HCT116 (cell line): ENCODE data around the gene ZNF853. TPM values are rescaled to one million over a fixed set of nuclear protein-coding genes. Genes with fewer than 3 reads are reported as not detected.

ENCODE experiments used
- ATAC-seq: fragments of 200-7000 bp; cut with Tn5 transposase; 2 replicates; pipeline ENCODE4 v1.9.1; 2020; ENCODE audit warnings: mild to moderate bottlenecking, moderate library complexity
- BruUV-seq: library from RNA; stranded (reverse); fragments of 400-500 nt; replicated peaks from 2 replicates; lab custom pipeline; 2021; lab: Mats Ljungman, UMichigan
- CTCF ChIA-PET: fragments of 300-600 bp; sonication (Branson Sonifier 250); formaldehyde crosslinking; loops from one replicate; lab custom pipeline; 2021; ENCODE audit warnings: antibody characterized with exemption; lab: Charles Lee
- POLR2A ChIA-PET: fragments of 300-600, 350-600 bp; sonication (Branson Sonifier 250); formaldehyde crosslinking; loops from one replicate; lab custom pipeline; 2021; ENCODE audit warnings: antibody characterized with exemption; lab: Charles Lee
- RAD21 ChIA-PET, 2 experiments: fragments of 300-600 bp; sonication (Branson Sonifier 250); formaldehyde crosslinking; loops; one replicate each; lab custom pipeline; 2023; ENCODE audit warnings: low total read pairs in 2 of 2; ENCODE audit not compliant: uncharacterized antibody in 2 of 2, unreplicated experiment in 2 of 2, low non-redundant PET in 1 of 2; lab: Charles Lee
- DNase-seq: peaks from one replicate; pipeline ENCODE4 v3.0.0-alpha.2; 2010; ENCODE audit warnings: low read depth, low spot score
- H2AFZ ChIP-seq: fragments of 200-600 bp; shearing (Covaris generic), sonication (generic); 2 replicates; pipeline ENCODE4 v1.6.1; 2017; ENCODE audit warnings: low read depth, mixed run types, mixed read lengths, antibody characterized with exemption, low read length; ENCODE audit not compliant: poor library complexity, severe bottlenecking
- H3K27ac ChIP-seq: 2 replicates; pipeline ENCODE4 v1.5.1; 2012; ENCODE audit warnings: low read depth, low read length
- H3K27me3 ChIP-seq: fragments of 200-600 bp; sonication (generic); 2 replicates; pipeline ENCODE4 v1.6.1; 2016; ENCODE audit warnings: mixed run types, low read length, mixed read lengths; ENCODE audit not compliant: insufficient read depth
- H3K36me3 ChIP-seq, 2 experiments: fragments of 200-500 bp in 1 of 2; fragments of 200-600 bp in 1 of 2; sonication (Bioruptor generic) in 1 of 2; sonication (generic) in 1 of 2; 2 replicates each; pipeline versions ENCODE4 v1.5.1 to v1.6.1; 2014 to 2016; ENCODE audit warnings: low read length in 2 of 2, inconsistent platforms in 1 of 2, mixed read lengths in 1 of 2, mixed run types in 1 of 2; ENCODE audit not compliant: insufficient read depth in 2 of 2, control insufficient read depth in 1 of 2
- H3K4me1 ChIP-seq, 2 experiments: fragments of 200-600 bp in 1 of 2; sonication (generic) in 1 of 2; 2 replicates each; pipeline versions ENCODE4 v1.5.1 to v1.6.1; 2012 to 2017; ENCODE audit warnings: low read length in 2 of 2, inconsistent platforms in 1 of 2, mild to moderate bottlenecking in 1 of 2, mixed read lengths in 1 of 2, mixed run types in 1 of 2, moderate library complexity in 1 of 2; ENCODE audit not compliant: insufficient read depth in 2 of 2, control insufficient read depth in 1 of 2
- H3K4me2 ChIP-seq: fragments of 200-600 bp; sonication (generic); 2 replicates; pipeline ENCODE4 v1.6.1; 2017; ENCODE audit warnings: mixed run types, low read length, mixed read lengths
- H3K4me3 ChIP-seq, 2 experiments: fragments of 200-600 bp in 1 of 2; sonication (generic) in 1 of 2; replicated peaks in 1 of 2; 2 replicates each; pipeline ENCODE4 v1.5.1; 2011 to 2016; ENCODE audit warnings: low read length in 2 of 2, control low read depth in 1 of 2, low read depth in 1 of 2, mild to moderate bottlenecking in 1 of 2, mixed read lengths in 1 of 2, mixed run types in 1 of 2
- H3K79me2 ChIP-seq: fragments of 200-600 bp; sonication (generic); 2 replicates; pipeline ENCODE4 v1.6.1; 2017; ENCODE audit warnings: mild to moderate bottlenecking, mixed run types, low read length, moderate library complexity, mixed read lengths; ENCODE audit not compliant: insufficient read depth
- H3K9ac ChIP-seq: fragments of 200-600 bp; sonication (generic); 2 replicates; pipeline ENCODE4 v1.6.1; 2016; ENCODE audit warnings: low read length, mixed read lengths
- H3K9me2 ChIP-seq: fragments of 200-600 bp; sonication (generic), shearing (Covaris generic); 2 replicates; pipeline ENCODE4 v1.6.1; 2017; ENCODE audit warnings: mixed run types, mild to moderate bottlenecking, moderate library complexity; ENCODE audit not compliant: insufficient read depth
- H3K9me3 ChIP-seq, 2 experiments: fragments of 200-500 bp in 1 of 2; fragments of 200-600 bp in 1 of 2; sonication (Bioruptor generic) in 1 of 2; sonication (generic) in 1 of 2; 2 replicates each; pipeline ENCODE4 v1.6.1; 2014 to 2017; ENCODE audit warnings: low read length in 2 of 2, mixed read lengths in 2 of 2, inconsistent platforms in 1 of 2, low read depth in 1 of 2, mild to moderate bottlenecking in 1 of 2, mixed run types in 1 of 2, moderate library complexity in 1 of 2; ENCODE audit not compliant: control insufficient read depth in 1 of 2, insufficient read depth in 1 of 2
- H4K20me1 ChIP-seq: fragments of 200-600 bp; sonication (generic), shearing (Covaris generic); 2 replicates; pipeline ENCODE4 v1.6.1; 2017; ENCODE audit warnings: mixed run types, mild to moderate bottlenecking, moderate library complexity; ENCODE audit not compliant: insufficient read depth
- CBX3 ChIP-seq: IDR thresholded peaks from 2 replicates; pipeline ENCODE4 v1.6.1; 2012; ENCODE audit warnings: low read depth
- CEBPB ChIP-seq: IDR thresholded peaks from 2 replicates; pipeline ENCODE4 v1.6.1; 2012; ENCODE audit warnings: low read depth
- EGR1 ChIP-seq: IDR thresholded peaks from 2 replicates; pipeline ENCODE4 v1.6.1; 2012; ENCODE audit warnings: low read depth
- EZH2 ChIP-seq: fragments of 200-600 bp; sonication (generic); IDR thresholded peaks from 2 replicates; pipeline ENCODE4 v1.6.1; 2017; ENCODE audit warnings: antibody characterized with exemption, mixed run types
- EZH2phosphoT487 ChIP-seq: fragments of 200-600 bp; IDR thresholded peaks from 2 replicates; pipeline ENCODE4 v1.6.1; 2018; ENCODE audit warnings: antibody characterized with exemption, borderline replicate concordance
- FOSL1 ChIP-seq: IDR thresholded peaks from 2 replicates; pipeline ENCODE4 v1.6.1; 2012; ENCODE audit warnings: low read depth
- RAD21 ChIP-seq: IDR thresholded peaks from 2 replicates; pipeline ENCODE4 v1.6.1; 2012; ENCODE audit warnings: low read depth, mild to moderate bottlenecking
- SIN3A ChIP-seq: IDR thresholded peaks from 2 replicates; pipeline ENCODE4 v1.6.1; 2012; ENCODE audit warnings: low read depth
- SRF ChIP-seq: IDR thresholded peaks from 2 replicates; pipeline ENCODE4 v1.6.1; 2012; ENCODE audit warnings: low read depth
- TCF7L2 ChIP-seq: IDR thresholded peaks from 2 replicates; pipeline ENCODE4 v1.7.0; 2011; ENCODE audit warnings: borderline replicate concordance, inconsistent platforms; ENCODE audit not compliant: insufficient read depth, insufficient read length; ENCODE audit errors: extremely low read depth
- YY1 ChIP-seq: IDR thresholded peaks from 2 replicates; pipeline ENCODE4 v1.6.1; 2011; ENCODE audit warnings: low read length, low read depth, moderate library complexity, mild to moderate bottlenecking; ENCODE audit not compliant: insufficient replicate concordance; ENCODE audit errors: extremely low read depth
- ZFX ChIP-seq: fragments of 450-650 bp; IDR thresholded peaks from 2 replicates; pipeline ENCODE4 v1.6.1; 2017
- ZNF274 ChIP-seq: fragments of 200-500 bp; sonication (Bioruptor generic); IDR thresholded peaks from 2 replicates; pipeline ENCODE4 v1.6.1; 2014; ENCODE audit warnings: mild to moderate bottlenecking, low read depth, low read length, inconsistent platforms
- intact Hi-C: fragments of 100-400 bp; cut with micrococcal nuclease; formaldehyde crosslinking; loops from 2 replicates; pipeline ENCODE4 v1.10.0; 2022
- total RNA-seq: library from RNA; stranded (reverse); gene quantifications from one replicate; pipeline ENCODE4 v1.2.1, GENCODE V29; 2021; ENCODE audit not compliant: unreplicated experiment
- TF ChIP-seq, protein P1 (sequence below): IDR thresholded peaks from 2 replicates; pipeline ENCODE4 v1.6.1; 2011; ENCODE audit warnings: mild to moderate bottlenecking, low read length, moderate library complexity; ENCODE audit not compliant: insufficient replicate concordance; ENCODE audit errors: extremely low read depth
- TF ChIP-seq, protein P2 (sequence below): IDR thresholded peaks from 2 replicates; pipeline ENCODE4 v1.6.1; 2012

ZNF853 gene
- total RNA-seq, 1 experiment from 2014 or later: 0.05 TPM

DNA sequence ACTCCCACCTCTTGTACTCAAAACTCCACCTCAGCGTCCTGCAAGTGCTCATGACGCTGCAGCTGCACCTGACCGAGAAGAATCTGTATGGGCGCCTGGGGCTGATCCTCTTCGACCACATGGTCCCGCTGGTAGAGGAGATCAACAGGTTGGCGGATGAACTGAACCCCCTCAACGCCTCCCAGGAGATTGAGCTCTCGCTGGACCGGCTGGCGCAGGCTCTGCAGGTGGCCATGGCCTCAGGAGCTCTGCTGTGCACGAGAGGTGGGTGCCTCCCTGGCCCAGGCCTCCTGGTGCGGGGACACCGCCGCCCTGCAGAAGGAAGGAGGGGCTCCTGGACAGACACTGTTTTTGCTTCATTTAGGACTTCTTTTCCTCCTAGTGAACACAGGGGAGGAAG lies 15.3 kb upstream of the ZNF853 start:
- no peaks in the 10 kb centered on the region for H3K27me3 ChIP-seq
- H3K36me3 ChIP-seq: peaks cover 22 to 28% of the 10 kb centered on the region in 2 experiments
- no peak overlapping the region for H3K4me2 ChIP-seq
- ChIA-PET RAD21 (no interaction called here), POLR2A (no interaction called here), CTCF (interaction anchor here (1.4 kb wide), 1 partner anchor 11 kb away, joined by 4 read pairs; no protein-coding TSS in a partner anchor)
- H4K20me1 ChIP-seq: no peaks in the 10 kb centered on the region
- no peaks in the 10 kb centered on the region for H3K9me2 ChIP-seq
- no peak overlapping the region for H3K4me3 ChIP-seq
- intact Hi-C loops: no loop called here
- H3K27ac ChIP-seq: no peak overlapping the region
- no peaks in the 10 kb centered on the region for H3K4me1 ChIP-seq
- H3K9me3 ChIP-seq: no peaks in the 10 kb centered on the region
- no peak overlapping the region for H3K9ac ChIP-seq
- TF ChIP-seq, protein P1, sequence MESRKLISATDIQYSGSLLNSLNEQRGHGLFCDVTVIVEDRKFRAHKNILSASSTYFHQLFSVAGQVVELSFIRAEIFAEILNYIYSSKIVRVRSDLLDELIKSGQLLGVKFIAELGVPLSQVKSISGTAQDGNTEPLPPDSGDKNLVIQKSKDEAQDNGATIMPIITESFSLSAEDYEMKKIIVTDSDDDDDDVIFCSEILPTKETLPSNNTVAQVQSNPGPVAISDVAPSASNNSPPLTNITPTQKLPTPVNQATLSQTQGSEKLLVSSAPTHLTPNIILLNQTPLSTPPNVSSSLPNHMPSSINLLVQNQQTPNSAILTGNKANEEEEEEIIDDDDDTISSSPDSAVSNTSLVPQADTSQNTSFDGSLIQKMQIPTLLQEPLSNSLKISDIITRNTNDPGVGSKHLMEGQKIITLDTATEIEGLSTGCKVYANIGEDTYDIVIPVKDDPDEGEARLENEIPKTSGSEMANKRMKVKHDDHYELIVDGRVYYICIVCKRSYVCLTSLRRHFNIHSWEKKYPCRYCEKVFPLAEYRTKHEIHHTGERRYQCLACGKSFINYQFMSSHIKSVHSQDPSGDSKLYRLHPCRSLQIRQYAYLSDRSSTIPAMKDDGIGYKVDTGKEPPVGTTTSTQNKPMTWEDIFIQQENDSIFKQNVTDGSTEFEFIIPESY: no peak
- ATAC-seq (no peak), DNase-seq (no peak)
- BruUV-seq: no TSS peak
- H3K79me2 ChIP-seq: no peaks in the 10 kb centered on the region; the same call in 1 of the 2 replicates
- no peak overlapping the region for H2AFZ ChIP-seq

DNA sequence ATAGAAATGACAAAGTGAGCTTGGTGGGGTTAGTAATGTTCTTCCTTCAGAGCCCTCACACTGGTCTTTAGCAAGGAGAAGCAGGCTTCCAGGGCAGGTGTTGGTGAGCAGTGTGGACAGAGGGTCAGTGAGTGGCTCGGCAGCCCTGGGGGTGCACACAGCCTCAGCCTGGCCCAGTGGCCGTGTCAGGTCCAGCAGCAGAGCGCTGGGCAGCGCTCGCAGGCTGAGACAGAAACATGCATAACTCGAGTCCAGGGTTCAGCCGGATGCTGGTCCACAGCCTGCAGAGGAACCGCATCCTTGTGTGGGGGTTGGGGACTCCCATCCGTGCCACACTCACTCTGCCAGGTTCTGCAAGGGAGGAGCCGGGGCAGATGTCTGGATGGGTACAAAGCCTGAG lies 11.0 kb upstream of the ZNF853 start:
- no peak overlapping the region for H3K27ac ChIP-seq
- no TSS peak for BruUV-seq
- CTCF ChIA-PET: no interaction called here
- TF ChIP-seq FOSL1: no peak
- TF ChIP-seq RAD21: no peak
- TF ChIP-seq YY1: no peak
- no peak for TF ChIP-seq EGR1
- TF ChIP-seq, protein P2, sequence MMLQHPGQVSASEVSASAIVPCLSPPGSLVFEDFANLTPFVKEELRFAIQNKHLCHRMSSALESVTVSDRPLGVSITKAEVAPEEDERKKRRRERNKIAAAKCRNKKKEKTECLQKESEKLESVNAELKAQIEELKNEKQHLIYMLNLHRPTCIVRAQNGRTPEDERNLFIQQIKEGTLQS: no peak
- TF ChIP-seq ZNF274: no peak
- TF ChIP-seq SIN3A: no peak
- TF ChIP-seq SRF: no peak
- no peak for TF ChIP-seq TCF7L2
- no peak for TF ChIP-seq ZFX
- no peak for TF ChIP-seq EZH2phosphoT487
- TF ChIP-seq, protein P1: no peak
- no peak for TF ChIP-seq EZH2
- TF ChIP-seq CEBPB: no peak
- no peak for TF ChIP-seq CBX3

More for the DNA sequence above, 11.0 kb upstream of the ZNF853 start:
- Histone ChIP-seq H3K79me2 (no peaks in the 10 kb centered on the region), H3K27me3 (no peaks in the 10 kb centered on the region), H2AFZ (no peak overlapping the region), H3K4me2 (no peak overlapping the region), H3K9me3 (no peaks in the 10 kb centered on the region), H3K36me3 (peaks cover 9 to 15% of the 10 kb centered on the region in 2 experiments; a peak in 2 of 4 replicates), H3K9ac (no peak overlapping the region), H3K4me3 (no peak overlapping the region), H4K20me1 (no peaks in the 10 kb centered on the region), H3K9me2 (no peaks in the 10 kb centered on the region), H3K4me1 (no peaks in the 10 kb centered on the region)
- POLR2A ChIA-PET: no interaction called here
- DNase-seq (no peak), ATAC-seq (no peak)
- RAD21 ChIA-PET: no interaction called here
- intact Hi-C loops: no loop called here
